Stimulated activated CD4-positive, alpha-beta T cell treated with anti-CD3 and anti-CD28 coated beads, Interleukin-1b, Interleukin-23, amount 100 ng/mL, for 24 hours (primary cell): ENCODE measurements around the gene MGAT4A.
A peak's percentile ranks its signal among the peaks of the same experiment; 100 is the strongest.
"Not testable (repeated sequence)": the region's sequence is repeated elsewhere in the genome, so short reads cannot be mapped to it uniquely, and the experiment has no call there.

Experiments used
- DNase-seq, 4 experiments: peaks; one replicate each; pipeline ENCODE4 v3.0.0-alpha.2; 2020; ENCODE audit warnings: low read depth in 4 of 4, low spot score in 1 of 4

MGAT4A gene

DNA sequence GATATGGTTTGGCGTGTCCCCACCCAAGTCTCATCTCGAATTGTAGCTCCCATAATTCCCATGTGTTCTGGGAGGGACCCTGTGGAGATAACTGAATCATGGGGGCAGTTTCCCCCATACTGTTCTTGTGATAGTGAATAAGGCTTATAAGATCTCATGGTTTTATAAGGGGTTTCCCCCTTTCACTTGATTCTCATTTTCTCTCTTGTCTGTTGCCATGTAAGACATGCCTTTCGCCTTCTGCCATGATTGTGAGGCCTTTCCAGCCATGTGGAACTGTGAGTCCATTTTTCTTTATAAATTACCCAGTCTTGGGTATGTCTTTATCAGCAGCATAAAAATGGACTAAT is 71.5 kb downstream of the MGAT4A start:
- DNase-seq, result not testable (repeated sequence)

DNA sequence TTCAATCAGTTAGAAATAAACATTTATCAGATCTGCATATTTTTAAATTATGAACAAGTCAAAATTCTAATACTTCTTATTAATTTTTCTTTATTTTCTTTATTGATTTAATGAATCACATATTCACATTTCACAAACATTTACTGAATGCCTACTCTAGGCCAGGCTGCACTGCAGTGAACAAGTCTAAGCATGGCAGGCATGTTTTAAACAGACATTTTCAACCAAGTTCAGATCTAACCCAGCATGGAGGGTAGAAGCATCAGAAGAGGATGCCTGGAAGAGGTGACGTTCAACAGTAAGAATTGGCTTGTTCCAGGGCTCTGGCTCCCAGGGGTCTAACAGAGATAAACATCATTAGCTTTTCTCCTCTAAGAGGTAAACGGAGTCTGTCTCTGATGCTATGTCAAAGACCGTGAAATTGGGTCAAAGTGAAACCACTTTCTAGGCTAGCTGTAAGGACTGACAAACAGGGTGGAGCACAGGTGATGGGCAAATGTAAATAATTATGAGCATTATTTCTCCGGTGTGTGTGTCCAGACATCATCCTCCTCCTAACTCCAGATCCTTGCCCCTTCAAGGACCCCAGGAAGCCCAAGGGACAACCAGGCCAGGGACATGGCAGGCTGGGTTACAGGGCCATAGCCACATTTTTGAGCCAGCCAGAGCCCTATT is 72.0 kb downstream of the MGAT4A start:
- DNase-seq, result no peak

DNA sequence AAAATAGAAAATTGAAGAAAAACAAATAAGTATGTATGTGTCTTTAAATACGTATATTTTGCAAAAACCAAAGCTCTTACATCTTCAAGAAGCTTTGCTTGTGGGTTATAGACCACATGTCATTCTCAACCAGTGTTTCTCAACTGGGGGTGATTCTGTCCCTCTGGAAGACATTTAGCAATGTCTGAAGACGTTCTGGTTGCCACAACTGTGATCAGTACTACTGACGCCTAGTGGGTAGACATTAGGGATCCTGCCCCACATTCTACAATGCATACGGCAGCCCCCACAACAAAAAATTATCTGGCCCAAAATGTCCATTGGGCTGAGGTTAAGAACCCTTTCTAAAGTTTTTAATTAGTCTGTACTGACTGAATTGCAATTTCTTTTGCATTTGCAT is 74.1 kb downstream of the MGAT4A start:
- DNase-seq, result no peak

DNA sequence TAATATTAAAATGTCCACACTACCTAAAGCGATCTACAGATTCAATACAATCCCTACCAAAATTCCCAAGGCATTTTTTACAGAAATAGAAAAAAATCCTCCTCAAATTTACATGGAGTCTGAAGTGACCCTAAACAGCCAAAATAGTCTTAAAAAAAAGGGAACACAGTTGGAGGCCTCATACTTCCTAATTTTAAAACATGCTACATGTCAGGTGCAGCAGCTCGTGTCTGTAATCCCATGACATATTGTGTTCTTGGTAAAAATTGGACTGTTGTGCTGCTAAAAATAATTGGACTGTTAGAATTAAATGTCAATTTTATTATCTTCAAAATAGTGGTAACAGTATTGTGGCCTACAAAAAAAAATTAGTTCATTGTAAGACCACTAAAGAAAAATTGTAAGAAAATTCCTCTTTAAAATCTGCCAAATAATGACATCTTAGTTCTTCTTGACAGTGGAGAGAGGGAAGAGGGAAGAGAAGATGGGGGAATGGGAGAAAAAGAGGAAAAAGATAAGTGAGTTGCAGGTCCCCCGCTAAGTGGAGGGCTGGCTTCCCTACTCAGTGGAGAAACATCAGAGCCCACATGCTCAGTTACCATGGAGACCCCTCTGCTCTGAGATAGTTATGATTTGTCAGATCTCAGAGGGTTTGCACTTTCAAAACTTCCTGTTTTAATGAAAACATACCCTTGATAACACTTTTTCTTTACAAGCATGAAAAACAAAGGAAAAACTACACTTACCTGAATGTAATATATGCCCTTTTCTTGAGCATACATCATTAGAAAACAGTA is 76.0 kb downstream of the MGAT4A start:
- no peak for DNase-seq

DNA sequence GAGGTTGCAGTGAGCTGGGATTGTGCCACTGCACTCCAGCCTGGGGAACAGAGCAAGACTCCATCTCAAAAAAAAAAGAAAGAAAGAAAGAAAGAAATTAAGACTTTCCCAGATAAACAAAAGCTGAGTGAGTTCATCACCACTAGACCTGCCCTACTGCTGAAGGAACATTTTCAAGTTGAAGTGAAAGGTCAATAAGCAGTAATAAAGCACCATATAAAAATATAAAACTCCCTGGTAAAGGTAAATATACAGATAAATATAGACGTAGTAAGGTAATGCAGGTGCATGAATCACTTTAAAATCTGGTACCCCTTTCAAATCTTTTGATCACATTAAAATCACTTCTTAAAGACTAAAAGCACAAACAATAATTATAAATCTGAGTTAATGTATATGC is 79.9 kb downstream of the MGAT4A start:
- DNase-seq, result no peak

DNA sequence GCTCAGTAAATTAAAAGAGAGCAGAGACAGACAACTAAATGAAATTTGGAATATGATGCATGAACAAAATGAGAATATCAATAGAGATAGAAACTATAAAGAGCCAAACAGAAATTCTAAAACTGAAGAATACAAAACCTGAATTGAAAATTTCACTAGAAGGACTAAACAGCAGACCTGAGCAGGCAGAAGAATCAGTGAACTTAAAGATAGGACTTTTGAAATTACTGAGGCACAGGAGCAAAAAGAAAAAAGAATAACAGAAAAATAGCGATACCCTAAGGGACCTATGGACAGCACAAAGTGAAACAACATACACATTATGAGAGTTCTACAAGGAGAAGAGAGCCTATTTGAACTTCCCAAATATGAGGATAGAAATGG is 80.9 kb downstream of the MGAT4A start:
- no peak for DNase-seq

DNA sequence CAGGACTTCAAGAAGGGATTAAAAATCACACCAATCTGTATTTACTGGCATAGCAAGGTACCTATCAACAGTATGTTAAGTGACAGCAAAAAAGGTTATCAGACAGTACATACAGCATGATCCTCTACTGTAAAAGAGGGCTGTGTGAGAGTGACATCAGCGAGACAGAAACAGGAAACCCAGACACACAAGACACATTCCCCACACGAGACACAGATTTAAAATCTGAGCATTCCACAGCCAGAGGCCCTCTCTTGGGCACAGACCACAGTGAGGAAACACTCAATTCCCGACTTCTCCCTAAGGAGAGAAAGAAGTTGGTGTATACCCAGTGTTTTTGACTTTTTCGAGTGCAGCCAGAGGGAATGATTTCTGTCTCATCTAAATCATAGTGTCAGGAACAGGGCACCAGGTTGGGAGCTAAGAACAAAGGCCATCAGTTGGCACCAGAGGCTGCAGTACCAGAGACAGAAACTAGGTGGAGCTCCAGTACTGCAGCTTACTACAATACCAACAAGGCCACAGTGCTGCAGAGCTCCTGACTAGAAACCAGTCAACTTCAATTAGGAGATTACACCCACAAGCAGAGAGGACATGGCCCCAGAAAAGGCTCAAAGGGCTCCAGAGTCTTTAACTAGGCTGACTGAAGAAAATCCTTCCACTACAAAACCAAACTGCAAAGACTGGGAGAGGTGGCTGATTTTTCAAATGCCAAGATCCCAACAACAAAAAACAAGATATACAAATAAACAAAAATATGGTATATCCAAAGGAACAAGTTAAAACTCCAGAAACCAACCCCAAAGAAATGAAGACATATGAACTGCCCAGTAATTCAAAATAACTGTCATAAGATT is 81.6 kb downstream of the MGAT4A start:
- DNase-seq, result peak; percentile 48 to 72 (median 64)

DNA sequence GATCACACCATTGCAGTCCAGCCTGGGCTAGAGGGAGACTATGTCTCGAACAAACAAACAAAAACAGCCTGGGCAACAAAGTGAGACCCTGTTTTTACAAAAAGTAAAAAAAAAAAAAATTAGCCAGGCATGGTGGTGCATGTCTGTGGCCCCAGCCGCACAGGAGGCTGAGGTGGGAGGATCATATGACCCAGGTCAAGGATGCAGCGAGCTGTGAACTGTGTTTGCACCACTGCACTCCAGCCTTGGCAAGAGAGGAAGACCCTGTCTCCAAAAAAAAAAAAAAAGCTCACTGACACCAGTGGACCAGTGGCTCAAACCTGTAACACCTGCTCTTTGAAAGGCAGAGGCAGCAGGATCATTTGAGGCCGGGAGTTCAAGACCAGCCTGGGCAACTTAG is 82.5 kb downstream of the MGAT4A start:
- DNase-seq, result no peak

DNA sequence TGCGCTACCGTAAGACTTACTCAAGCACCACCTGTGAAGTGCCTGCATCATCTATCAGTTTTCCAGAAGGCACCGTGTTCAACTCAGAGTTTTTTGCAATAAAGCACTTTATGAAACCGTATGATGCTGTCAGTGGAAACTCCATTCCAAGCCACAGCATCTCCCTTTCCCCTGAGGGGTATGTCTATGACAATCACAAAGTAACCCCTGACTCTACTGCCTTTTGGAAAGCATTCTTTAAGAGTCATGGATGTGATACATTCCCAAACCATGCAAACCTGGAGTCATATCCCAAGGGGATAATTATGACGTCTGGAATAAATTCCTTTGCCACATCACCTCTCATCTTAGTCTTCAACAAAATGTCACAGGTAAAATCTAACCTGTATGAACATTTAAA is 83.3 kb downstream of the MGAT4A start:
- no peak for DNase-seq

DNA sequence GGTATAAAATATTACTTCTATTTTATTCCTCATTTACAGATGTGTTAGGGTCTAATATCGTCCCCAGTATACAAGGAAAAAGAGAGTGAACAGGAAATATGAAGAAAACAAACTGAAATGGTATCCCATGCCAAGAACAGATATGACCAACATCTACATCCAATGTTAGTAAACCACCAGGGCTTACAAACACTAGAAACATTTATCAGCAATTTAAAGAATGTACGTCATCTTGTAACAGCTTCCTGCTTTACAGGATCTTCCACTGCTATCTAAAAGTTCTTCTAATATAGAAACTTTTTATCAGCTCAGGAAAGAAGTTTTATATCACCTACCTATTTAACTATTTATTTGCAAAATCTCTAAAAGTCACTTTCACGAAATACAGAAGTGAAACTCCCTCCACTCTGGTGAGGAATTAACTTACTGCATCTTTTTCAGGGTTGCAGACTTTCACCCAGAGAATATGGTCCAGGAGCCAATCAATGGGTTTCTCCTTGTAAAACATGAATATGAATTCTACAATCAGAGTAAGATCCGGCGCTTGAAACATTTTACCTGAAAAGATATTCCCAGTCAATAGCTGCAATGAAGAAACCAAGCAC is 87.3 kb downstream of the MGAT4A start:
- no peak for DNase-seq

DNA sequence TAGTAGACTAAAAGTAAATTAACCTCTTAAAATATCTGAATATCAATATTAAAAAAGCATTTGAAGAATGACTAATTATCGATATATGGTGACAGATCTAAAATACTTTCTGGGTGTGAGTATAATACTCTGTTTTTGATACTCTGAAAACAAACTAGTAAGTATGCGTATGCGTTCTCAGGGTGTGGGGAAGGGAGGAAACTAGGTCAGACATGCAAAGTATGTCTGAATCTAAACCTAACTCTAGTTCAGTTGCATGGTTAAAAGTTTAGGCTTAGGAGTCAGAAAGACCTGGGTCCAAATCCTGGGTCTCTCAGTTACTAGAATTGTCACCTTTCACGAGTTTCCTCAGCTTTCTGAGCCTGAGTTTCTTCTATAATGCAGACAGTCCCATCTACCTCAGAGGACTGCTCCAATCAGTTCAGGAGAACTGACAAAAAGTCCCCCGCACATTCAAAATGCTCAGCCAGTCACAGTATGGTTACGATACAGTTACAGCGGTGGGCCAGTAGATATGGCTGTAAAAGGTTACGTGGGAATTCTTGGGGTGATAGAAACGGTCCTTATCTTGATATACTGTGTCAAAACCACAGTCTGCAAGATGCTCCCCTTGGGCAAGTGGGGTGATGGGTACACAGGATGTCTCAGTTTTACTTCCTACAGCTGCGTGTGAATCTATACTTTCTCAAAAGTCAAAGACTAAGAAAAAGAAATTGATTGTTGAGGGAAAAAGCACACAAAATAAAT is 93.4 kb downstream of the MGAT4A start:
- peak in 2 of 4 experiments; percentile 14 to 26 for DNase-seq

DNA sequence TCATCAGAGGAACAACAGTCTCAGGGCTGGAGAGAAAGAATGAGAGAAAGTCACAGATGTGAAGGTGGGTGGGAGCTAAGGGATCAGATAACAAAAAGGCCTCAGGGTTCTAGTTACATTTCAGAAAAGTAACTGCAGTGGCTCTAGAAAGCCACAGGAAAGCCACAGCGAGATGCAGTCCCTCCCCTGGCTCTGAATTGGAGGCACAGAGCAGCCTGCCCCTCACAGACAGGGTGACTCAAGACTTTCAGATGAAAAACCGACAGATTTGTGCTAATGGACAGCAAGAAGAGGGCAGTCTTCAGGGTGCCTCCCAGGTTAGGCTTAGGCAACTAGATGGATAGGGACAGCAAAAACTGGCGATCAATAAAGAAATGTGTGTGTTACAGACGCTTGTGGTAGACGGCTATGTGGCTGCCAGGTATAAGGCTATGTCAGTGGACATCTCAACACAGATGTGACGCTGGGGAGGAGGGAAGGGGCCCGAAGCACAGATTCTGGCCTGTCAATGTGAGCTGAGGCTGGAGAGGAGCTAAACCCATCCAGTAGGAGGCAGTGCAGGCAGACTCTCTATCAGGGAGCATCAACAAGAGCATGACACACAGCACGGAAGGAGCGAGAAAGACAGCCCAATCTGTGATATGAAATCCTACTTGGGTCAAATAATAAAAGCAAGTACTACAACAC is 96.4 kb downstream of the MGAT4A start:
- DNase-seq, result peak in 2 of 4 experiments; percentile 21 to 31

DNA sequence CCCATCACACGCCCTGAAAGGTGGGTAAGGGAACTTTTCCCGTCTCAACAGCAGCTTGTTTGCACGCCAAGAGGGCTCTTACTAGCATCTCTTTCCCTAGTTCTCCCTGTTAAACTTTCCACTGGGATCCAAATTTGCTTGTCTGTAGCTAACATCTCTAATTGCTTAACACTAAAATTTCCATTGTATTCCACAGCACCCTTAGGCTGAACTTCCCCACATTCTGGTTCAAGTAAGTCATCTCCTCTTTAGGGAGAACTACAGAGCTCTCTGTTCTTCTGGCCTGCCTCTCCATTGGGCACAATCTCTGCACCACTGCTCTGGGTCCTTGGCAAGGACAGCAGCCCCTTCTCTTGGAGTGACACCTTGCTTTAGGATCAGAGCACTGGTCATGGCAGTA is 98.6 kb downstream of the MGAT4A start:
- no peak for DNase-seq

DNA sequence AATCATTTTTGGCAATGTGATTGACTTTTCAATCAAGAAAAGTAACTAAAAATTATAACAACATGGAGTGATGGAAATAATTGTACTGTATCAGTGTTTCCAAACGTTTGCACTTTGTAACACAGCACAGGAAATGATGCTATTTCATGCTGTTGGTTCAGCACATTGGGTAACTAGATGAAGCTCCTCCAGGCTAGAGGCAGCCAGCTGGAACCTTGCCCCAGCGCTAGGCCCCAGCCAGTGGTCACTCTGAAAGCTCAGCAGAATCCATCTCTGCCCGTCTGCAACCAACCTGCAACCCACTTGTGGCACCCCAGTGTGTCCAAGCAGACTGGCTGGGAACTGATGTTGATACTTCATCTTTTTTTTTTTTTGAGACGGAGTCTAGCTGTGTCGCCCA is 107.3 kb downstream of the MGAT4A start:
- no peak for DNase-seq

DNA sequence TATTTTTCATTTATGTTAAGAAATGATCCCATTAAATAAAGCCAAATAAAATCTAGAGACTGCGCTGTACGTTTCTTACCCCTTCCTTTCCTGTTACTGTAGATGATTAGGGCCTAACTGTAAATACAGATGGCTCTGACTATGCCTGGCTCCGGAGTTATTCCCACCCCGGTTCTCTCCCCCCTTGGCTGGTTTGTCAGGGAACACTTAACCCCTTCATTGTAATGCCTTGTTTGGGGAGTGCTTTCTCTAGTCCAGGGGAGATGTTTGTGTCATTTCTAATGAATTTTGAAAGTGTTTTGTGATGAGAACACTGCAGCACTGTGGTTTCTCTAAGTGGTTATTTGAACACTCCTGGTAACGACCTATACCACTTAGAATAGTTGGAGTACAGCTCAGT is 113.8 kb downstream of the MGAT4A start:
- DNase-seq, result no peak

DNA sequence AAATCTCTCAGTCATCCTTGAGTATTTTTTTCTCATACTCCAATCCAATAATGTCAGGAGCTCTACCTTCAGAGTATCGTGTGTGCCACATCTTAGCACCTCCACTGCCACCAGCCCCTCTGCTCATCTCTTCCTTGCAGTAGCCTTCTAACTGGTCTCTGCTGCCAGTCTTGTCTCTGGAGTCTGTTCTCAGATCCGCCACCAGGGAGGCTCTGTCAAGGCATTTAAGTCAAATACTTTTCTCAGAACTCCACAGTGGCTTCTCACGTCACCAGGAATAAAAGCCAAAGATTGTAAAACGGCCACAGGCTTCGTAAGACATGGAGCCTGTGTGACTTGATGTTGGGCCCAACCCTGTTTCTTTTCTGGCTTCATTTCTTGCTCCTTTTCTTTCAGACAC is 115.5 kb downstream of the MGAT4A start:
- no peak for DNase-seq

DNA sequence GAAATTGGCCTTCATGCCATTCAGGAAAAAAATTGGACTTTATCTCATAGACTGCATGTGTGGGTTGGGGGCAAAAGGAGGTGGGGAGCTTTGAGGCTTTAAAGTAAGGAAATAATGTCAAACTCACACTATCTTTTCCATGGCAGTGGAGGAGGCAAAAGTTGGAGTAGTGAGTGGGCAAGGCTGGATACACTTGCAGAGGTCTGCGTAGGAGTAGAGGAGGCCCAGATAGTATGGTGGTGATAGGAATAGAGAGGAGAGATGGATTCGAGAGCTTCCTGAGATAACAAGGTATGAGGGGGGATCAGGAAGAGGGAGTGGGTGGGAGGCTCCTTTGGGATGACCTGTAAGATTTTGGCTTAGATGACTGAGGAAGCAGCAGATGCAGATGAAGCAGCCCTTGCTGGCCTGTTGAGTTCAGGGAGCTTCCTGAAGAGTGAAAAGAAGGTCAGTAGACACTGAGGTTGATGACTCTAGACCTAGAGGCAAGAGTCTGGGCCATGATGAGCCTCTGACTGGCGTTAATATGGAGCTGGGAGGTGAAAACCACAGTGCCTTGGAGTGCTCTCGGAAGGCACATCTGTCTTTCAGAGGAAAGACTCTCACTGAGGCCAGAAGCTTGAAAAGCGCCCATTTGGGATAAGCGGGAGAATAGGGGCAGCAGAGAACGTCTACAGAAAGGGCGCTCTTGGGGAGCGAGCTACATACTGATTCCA is 116.8 kb downstream of the MGAT4A start:
- no peak for DNase-seq

DNA sequence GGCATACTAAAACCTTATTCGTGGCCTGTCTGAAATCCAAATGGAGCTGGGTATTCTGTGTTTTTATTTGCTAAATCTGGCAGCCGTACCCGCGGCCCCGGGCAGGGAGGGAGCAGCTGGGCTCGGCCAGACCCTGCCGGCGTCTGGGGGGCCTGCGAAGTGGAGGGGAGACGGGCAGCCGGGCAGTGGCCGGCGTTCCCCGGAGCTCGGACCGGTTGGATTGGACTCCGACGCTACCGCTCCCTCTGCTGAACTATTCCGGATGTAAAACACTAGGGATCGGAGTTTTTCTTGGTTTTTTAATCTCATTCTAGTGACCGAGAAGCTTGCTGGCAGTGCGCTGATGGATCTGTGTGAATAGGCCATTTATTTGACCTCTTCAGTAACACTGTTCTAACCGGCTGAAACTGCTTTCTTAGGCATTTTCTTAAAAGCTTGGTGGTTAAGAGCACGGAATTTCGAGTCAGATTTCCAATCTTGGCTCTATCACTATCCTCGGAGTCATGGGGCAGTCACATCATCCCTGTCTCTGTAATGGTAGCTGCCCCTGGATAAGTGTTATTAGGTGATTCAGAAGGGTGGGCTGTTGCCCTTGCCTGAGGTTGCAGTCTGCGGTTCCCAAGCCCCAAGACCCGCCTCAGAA is 121.8 kb downstream of the MGAT4A start:
- DNase-seq, result no peak
